ENCODE results near the gene MTMR12.
"Not testable (repeated sequence)": the region's sequence is repeated elsewhere in the genome, so short reads cannot be mapped to it uniquely, and the experiment has no call there.

Gene MTMR12

GRCh38 chr5:32232441-32233219, 80.1 kb downstream of the MTMR12 start:
- DNase-seq = peak; percentile 87 to 91

DNA sequence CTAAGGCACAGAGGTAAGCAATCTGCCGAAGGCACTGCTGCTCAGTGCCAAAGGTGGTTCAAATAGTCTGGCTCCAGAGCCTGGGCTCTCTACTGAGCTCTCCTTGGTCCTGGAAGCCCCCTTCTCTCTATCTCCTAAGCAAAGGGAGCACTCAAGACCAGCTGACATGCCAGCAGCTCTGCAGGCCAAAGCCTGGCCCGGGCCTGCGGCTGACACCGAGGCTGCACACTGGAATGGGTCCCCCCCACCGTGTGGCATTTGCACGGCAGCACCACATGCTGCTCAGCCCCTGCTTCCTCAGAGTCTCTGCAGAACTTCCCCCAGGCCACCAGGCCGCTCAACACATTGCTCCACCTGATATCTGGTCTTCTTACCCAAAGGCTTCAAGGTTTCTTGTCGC, 80.8 kb downstream of the MTMR12 start:
- no peak for DNase-seq

DNA sequence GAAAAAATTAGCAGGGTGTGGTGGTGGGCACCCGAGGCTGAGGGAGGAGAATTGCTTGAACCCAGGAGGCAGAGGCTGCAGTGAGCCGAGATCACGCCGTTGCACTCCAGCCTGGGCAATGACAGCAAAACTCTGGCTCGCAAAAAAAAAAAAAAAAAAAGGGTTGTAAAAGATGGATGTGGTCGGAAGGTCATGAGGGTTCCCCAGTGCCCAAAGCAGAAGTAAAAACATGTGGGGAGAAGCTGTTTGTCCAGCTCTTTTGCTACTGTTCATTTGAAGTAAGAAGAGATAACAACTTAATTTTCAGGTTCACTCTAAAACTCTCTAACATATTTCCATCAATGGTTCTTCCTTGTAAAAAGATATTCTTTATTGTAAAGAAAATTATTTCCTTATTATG, 81.5 kb downstream of the MTMR12 start:
- no peak for DNase-seq

- DNase-seq = peak in 1 of 2 experiments; percentile 45
These were observed 82.2 kb downstream of the MTMR12 start for GRCh38 chr5:32230356-32231099.

GRCh38 chr5:32229586-32229985, 83.2 kb downstream of the MTMR12 start:
- no peak for DNase-seq

DNA sequence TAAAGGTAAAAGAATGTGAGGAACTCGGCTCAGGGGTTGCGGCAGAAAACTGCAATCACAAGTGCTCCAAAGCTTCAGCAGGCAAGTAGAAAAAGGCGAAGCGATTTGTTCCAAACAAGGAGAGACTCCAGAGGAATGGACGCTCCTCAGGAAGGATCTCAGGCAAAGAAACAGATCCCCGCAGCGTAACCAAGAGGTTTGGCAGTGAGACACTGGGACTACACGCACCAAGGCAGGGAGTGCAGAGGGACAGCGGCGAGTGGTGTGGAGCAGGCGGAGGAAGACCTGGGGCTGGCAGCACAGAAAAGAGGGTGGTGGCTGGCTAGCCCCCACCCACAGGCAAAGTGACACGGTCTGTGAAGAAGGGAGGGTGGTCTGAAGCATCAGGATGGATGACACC, 83.9 kb downstream of the MTMR12 start:
- DNase-seq = no peak

- no peak for DNase-seq
These were observed 87.3 kb downstream of the MTMR12 start for GRCh38 chr5:32225445-32225844.

GRCh38 chr5:32223972-32224609, 88.6 kb downstream of the MTMR12 start:
- no peak for DNase-seq

DNA sequence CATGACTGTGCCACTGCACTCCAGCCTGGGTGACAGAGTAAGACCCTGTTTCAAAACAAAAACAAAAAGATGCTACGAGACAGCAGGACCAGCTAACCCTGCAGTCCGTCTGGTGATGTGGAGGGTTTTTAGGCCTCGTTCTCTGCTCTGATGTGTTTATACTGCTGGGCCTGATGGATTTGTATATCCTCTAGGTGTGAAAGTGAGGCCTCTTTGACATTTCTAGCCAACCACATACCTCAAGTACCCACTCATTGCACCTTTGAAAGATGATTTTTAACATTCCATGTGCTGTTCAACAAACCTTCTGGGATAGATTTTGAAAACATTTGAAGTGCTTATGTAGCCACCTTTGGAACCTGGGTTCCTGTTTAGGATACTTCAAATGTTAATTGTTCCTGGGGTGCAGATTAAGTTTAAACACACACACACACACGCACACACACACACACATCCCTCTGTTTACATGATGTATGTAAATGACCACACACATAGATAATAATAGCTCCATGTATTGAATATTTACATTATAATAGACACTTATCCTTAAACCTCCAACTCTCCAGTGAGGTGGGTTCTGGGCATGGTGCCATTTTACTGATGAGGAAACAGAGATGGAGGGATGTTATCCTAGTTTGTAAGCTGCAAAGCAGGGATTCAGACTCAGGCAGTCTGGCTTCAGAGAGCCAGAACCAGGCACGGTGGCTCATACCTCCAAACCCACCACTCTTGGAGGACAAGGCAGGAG, 89.8 kb downstream of the MTMR12 start:
- DNase-seq = peak; percentile 38 to 80

DNA sequence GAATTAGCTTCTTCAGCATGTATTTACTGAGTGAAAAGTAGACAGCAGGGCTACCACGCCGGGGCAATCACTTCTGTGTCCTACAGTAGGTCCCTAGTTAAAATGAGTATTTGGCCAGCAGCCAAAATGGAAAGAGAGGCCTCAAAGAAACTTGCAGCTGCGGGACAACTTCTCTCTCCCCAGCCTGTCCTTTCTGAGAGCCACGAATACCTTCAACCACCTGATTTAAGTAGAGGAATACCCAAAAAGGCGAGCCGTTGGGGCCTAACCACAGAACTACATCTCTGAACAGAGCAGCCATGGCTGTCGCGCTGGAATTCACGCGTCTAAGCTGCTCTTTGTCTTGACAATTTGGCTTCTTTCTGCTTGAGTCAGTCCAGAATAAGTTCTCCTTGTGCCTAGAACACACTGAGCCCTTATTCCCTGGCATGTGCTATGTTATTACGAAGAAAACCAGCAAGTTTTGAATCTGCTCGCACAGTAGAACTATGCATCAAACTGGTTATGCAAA, 94.8 kb downstream of the MTMR12 start:
- no peak for DNase-seq

DNA sequence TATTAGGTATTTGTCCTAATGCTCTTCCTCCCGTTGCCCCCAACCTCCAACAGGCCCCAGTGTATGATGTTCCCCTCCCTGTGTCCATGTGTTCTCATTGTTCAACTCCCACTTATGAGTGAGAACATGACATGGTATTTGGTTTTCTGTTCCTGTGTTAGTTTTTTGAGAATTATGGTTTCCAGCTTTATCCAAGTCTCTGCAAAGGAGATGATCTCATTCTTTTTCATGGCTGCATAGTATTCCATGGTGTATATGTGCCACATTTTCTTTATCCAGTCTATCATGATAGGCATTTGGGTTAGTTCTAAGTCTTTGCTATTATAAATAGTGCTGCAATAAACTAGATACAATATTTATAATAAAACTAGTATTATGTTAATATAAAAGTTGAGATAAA, 98.4 kb downstream of the MTMR12 start:
- not testable (repeated sequence) for DNase-seq

DNA sequence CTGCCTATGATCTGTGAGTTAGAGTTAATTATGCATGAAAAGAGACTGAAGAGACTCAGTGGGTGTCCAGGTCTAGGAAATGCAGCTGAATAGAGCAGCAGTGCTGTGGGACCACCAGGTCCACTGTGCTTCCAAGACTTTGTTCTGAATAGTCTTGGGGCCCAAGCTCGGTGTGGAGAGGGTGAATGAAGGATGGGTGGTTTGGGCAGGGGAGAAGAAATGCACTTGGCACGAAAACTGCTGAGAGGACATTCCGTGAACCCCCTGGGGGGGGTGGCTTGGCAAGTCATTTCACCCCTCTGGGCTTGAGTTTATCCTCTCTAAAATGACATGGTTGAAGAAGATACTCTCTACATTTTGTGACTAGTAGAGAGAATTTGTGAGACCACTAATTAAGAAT, 102.6 kb downstream of the MTMR12 start:
- DNase-seq = no peak

DNA sequence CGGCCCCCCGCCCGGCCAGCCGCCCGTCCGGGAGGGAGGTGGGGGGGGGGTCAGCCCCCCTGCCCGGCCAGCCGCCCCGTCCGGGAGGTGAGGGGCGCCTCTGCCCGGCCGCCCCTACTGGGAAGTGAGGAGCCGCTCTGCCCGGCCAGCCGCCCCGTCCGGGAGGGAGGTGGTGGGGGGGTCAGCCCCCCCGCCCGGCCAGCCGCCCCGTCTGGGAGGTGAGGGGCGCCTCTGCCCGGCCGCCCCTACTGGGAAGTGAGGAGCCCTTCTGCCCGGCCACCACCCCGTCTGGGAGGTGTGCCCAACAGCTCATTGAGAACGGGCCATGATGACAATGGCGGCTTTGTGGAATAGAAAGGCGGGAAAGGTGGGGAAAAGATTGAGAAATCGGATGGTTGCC, 103.9 kb downstream of the MTMR12 start:
- not testable (repeated sequence) for DNase-seq

DNA sequence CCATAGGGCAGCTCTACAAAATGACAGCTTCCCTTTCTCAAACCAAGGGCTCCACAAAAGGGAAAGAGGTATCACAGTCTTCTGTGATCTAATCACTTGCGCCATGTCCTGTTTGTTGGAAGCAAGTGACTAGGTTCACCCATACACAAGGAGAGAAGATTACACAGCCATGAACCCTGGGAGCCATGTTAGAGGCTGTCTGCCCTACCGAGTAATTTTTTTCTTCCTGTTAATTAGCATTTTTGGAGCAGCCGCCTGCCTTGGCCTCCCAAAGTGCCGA, 105.4 kb downstream of the MTMR12 start:
- DNase-seq = no peak

DNA sequence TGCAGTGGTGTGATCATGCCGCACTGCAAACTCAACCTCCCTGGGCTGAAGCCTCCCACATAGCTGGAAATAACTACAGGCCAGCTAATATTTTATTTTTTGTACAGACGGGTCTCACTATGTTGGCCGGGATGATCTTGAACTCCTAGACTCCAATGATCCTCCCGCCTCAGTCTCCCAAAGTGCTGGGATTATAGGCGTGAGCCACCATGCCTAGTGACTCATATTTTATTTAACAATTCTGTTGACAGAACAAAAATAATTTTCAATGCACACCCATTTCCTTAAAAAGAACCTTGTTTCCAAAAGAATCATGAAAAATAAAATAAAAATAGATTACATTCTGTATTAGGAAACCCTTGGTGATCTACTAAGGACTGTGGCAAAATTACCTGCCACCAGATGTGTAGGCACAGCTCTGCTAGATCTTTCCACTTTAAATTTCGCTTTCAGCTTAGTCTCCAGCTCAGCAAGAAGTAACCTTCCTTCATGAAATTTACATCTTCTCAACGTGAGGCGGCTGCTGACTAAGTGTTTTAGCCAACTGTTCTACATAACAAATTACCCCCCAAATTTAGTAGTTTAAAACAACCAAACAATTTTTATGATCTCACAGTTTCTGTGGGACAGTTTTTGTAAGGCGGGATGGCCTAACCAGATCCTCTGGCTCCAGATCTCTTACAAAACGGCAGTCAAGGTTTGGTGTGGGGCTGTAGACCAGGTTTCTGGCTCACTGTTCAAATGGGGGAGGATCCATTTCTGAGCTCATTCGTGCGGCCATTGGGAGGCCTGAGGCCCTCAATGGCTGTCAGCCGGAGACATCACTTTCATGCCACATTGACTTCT, 106.0 kb downstream of the MTMR12 start:
- no peak for DNase-seq

- DNase-seq = no peak
These were observed 106.7 kb downstream of the MTMR12 start for GRCh38 chr5:32206053-32206452.

DNA sequence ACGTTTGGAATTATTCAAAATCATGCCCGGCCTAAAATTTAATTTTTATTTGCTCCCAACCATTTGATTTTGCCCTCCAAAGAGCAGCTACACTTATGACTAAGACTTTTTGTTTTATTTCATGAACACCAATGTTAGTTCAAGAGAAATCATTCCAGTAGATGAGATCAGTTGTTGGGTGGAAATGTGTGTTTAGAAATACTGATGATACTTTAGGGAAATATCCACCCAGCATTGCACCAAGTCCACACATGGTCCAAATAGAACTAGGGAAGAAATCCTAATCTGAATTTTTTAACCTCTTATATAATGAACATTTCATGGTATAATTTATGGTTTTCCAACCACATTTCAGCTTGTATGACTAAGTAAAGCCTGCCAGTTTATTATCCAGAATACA, 110.3 kb downstream of the MTMR12 start:
- no peak for DNase-seq

DNA sequence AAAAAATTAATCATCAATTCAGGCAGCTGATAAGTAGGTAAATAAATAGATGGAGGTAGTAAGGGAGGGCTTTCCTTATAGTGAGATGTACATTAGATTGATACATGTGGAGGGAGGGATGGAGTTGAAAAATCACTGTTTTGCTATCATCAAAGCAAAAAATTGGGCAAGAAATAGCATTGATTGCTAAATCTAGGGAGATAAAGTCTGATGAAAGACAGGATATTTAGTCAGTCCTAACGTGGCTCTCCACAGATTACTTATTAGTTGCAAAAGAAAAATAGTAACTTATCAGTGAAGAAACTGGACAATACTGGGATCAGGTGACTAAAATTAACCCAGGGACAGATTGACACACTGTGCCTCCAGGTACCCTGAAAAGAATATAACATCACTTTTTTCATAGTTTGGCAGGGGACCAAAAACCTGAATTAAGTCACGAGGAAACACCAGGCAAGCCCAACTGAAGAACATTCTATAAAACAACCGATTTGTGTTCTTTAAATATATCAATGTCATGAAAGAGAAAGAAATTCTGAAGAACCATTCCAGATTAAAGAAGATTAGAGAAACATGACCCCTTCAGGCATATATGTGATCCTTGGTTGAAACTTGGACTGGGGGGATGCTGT, 111.5 kb downstream of the MTMR12 start:
- no peak for DNase-seq

DNA sequence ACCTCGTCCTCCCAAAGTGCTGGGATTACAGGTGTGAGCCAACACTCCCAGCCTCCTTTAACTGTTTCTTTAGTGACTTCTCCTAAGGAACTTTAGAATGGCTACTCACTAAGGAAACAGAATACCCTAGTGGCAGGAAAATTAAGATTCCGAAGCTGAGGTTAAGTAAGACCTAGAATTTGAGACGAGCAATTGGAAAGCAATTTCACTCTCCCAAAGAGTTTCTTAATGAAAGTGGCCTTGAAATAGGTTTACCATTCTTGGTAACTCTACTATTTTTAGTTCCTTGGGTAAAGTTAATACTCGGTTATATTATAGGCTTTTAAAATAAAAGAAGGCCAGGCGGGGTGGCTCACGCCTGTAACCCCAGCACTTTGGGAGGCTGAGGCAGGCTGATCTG, 115.7 kb downstream of the MTMR12 start:
- no peak for DNase-seq

DNA sequence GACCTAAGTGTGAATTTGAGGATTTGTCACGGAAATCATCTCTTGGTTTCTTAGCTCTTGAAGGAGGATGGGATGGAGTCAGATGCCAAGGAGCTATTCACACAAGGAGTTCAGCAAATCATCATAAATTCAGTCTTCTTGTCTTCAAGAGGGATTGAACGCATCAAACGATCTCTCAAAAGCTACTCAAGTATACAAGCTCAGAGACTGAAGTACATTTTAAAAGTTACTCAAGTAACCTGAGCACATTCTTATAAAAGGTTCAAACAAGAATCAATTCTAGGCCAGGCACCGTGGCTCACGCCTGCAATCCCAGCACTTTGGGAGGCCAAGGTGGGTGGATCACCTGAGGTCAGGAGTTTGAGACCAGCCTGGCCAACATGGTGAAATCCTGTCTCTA, 117.5 kb downstream of the MTMR12 start:
- no peak for DNase-seq

DNA sequence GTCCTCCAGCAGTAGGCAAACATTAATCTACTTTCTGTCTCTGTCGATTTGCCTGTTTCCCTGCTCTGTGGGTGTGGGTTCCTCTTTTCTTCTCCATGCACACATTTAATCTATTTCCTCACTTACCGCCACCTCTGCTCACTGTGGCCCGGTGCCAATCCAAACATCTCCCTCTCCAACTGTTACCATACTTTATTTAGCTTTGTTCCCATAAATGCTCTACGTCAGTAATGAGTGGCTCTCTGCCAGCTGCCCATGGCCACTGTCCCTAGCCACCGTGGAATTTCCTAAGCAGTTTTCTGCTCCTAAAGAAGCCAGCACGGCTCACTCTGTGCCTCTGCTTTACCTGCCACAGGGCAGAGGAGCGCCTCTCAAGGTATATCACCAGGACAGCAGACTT, 119.1 kb downstream of the MTMR12 start:
- peak; percentile 100 for DNase-seq

GRCh38 chr5:32190095-32190494, 122.6 kb downstream of the MTMR12 start:
- no peak for DNase-seq
